DMS79 treated with DMSO at 0.1 percent for 48 hours (cell line): ENCODE measurements around the gene TNFAIP3.
A peak's percentile ranks its signal among the peaks of the same experiment; 100 is the strongest.

Experiments
- DNase-seq: peaks from one replicate; lab custom pipeline; 2025; lab: John Stamatoyannopoulos, UW

Gene TNFAIP3

DNA sequence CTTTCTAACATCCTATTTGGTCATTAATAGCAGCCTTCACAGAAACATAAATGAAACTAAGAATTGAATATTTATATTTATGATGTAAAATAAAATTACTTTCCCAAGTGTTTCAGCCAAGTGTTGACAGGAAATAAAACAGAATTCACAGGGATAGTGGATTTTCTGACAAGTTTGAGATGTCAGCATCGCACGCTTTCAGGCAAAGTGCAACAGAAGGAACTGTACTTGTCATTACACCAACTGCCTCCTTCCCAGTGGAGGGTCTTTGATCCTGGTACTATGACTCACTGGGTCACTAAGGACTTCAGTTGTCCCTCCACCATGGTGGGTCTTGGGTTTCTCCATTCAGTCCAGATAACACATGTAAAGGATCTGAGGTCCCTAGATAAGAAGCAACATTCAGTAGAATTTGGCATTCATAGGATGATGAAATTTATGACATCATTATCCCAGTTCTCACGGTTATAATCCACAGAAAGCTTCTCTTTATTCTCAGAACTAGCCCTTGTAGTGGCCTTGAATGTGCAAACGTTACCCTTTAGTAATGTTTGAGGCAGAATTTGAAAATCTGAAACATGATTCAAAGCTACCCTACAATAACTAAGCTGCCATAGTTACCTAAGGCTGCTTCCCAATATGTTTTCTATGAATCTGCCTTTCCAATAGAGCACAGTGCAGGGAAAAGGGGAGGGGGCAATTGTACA, 3.8 kb upstream of the TNFAIP3 start:
- DNase-seq: no peak

DNA sequence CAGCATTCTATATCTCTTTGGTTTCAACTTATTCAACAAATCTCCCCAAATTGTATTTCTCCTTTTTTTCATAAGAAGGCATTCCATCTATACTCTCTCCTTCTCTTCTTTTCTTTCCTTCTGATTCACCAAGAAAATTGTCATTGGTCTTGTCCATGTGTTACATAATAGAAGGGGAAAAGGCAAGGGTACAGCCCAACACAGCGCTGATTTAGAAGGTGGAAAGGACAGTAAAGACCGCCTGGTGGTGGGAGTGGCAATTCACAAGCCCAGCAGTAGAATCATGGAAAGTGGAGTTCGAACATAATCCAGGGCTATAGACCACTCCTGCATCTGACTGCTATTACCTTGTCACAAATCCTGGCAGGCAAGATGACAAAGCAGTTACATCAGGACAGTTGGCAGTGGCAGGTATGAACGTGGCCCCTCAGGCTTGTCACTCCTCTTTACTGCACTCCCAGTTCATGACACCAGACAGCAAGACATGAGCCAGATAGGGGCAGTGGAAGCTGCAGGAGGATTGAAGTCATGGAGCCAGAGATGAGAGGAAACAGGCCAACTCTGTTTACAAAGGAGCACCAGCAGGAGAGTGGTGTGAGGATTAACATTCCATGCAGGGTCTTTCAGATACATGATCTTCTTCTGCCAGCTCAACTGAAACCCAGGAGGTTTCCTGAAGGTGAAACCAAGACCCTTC, 2.1 kb upstream of the TNFAIP3 start:
- DNase-seq: no peak

DNA sequence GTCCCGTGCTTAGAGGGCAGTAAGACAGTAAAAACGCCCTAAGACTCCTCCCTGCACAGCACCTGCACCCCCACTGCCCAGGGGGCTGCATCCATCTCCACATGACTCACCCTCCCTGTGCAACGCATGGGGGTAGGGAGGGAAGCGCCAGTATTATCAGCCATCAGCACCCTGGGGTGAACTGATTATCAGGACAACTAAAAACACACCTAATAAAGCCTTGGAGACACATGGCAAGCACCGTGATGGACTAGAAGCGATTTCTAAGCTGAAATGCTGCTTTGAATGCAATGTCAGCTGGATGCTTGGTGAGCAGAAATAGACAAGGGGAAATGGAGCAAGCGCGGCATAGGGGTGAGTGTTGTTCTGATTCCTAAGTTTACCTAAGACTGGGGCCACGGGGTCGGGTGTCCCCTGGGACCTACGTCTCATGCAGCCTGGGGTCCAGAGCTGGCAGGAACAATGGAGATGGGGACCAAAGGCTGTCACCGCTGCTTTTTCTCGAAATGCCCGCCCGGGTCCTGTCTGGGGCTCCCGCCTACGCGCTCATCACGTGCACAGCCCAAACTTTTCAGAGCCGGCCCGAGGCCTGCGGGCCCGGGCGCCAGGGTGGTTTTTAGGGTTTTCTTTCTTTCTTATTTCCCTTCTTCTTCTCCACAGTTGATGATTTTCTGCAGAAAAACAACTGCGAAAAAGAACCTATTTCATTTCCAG, 702 bp upstream of the TNFAIP3 start:
- peak; percentile 85 for DNase-seq

DNA sequence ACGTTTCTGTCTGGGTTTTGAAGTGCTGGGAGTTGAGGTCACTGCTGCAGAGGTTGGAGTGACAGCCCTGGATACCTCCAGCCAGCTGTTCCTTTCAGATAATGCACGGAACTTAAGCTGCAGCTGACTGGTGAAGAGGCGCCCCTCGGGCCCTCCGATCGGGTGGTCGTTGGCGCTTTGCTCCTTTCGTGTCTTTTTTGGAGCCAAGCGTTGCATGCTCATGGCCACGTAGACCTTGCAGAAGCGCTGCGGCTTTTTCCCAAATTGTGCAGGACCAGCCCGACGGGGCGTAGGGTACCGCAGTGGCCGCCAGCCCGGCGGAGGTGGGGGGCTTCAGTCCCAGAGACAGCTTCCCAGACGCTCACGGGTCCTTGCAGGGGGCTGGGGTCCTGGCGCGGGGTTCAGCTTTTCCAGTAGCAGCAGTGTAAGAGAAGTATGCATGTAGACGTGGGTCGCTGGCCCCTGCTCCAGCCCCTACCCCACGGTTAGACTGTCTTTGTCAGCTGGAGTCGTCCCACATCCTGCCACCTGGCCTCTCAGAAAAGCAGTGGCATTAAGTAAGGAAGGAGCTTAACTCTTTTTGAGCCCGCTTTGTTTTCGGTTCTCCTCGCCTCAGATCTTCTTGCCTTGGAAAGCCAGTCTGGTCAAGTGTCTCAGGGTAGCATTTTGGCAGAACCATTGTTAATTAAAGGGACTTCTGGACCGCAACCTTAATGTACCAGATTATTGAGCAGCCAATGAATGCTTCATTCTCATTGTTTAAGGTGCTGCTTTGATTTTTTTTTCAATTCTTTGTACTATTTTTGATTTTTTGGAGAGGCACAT, 838 bp downstream of the TNFAIP3 start:
- peak; percentile 29 for DNase-seq

DNA sequence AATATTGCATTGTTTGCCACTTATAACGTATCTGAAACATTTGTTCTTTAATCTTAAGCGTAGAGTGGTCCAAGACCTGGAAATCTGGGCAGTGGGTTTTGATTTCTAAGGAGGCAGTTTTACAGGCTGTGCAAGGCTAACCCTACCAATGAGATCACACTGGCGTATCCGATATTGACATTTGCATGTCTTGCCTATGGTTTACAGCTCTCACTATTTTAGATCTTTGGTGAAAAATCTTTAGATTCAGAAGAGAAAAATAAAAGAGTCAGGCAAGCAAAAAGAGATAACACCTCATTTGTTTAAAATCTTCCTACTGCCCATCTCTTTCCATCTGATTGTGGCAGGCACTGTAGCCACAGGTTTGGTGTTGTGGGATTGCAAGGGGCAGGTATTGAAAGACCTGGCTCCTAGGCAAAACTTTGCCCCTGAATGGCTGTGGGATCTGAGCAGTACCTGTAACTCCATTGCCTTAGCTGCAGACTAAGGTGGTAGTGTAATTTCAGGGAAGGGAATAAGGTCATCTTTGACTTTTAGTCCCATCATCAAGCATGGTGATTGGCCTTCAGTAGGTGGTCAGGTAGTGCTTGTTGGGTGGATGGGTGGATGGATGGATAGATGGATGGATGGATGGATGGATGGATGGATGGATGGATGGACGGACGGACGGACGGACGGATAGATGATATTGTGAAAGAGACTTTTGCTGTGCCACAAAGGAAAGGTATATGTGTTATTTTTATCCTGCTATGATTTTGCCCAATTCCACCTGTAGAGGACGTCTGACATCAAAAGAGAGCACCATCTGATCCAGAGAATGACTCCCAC, 1.9 kb downstream of the TNFAIP3 start:
- DNase-seq: no peak

DNA sequence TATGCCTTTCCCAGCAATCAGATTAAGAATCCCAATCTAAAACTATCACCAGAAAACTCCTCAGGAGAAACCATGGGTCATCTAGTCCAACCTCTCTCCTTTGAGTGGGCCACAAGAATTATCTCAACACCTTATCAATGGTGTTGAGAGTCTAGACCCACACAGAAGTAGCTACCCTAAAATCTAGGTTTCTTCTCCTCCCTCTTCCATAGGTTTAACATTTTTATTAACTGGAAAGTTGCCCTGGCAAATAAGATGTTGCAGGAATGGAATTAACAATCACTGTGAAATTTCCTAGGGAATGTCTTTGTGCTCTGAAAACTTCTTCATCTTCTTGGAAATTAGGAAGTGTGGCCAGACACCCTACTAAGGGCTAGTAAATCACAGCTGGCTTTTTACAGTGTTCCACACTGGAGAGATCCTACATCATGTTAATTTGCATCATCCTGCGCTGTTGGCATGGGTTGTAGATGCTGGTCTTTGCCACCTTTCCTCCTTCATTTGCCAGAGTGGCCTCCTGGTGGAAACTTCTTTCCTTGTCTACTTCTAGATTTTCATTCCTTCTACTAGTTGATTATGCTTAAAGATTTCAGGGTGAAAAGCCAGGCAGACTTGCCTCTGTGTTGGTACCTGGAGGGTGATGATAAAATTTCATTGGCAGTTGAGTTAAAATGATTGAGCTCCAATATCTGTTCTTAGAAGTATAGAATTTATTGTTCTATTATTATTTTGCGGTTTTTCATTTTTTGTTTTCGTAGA, 2.7 kb downstream of the TNFAIP3 start:
- no peak for DNase-seq

DNA sequence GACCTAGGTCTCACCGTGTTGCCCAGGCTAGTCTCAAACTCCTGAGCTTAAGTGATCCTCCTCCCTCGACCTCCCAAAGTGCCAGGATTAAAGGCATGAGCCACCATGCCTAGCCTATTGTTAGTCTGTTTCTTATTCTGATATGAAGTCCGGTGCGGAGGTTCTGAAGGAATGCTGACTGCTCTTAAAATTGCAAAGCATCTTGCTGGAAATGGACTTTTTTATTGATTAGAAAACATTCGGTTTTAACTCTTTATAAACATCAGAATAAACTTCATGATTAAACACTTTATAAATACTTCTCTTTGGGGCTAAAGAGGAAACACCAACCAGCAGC, 3.2 kb downstream of the TNFAIP3 start:
- no peak for DNase-seq

DNA sequence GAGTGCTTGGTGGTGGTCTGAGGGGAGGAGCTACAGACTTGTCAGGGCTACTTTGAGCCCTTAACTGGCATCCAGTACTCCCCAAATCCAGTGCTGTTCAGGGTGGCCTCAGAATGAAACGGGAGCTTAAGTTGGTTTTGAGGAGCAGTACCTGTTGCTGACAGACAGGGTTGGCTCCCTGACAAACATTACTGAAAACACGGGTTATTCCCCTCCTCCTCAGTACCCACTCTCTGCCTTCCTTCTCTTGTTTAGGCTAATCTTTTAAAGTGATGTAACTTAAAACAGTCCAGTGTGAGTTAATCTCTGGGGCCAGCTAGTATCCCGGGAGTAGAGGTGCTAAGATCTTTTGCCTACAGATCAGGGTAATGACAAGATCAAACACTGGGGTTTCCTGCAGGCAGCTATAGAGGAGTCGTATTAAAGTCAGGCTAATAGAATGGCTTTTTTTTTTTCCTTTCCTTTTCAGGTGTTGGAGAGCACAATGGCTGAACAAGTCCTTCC, 3.7 kb downstream of the TNFAIP3 start:
- no peak for DNase-seq

DNA sequence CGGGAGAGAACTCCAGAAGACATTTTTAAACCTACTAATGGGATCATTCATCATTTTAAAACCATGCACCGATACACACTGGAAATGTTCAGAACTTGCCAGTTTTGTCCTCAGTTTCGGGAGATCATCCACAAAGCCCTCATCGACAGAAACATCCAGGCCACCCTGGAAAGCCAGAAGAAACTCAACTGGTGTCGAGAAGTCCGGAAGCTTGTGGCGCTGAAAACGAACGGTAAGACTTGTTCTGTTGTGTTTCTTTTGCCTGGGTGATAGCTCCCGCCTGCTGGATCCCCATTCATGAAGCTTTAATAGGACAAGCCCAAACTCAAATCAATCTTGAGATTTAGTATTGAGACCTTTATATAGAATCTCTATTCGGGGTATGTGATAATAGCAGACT, 4.2 kb downstream of the TNFAIP3 start:
- DNase-seq: no peak

DNA sequence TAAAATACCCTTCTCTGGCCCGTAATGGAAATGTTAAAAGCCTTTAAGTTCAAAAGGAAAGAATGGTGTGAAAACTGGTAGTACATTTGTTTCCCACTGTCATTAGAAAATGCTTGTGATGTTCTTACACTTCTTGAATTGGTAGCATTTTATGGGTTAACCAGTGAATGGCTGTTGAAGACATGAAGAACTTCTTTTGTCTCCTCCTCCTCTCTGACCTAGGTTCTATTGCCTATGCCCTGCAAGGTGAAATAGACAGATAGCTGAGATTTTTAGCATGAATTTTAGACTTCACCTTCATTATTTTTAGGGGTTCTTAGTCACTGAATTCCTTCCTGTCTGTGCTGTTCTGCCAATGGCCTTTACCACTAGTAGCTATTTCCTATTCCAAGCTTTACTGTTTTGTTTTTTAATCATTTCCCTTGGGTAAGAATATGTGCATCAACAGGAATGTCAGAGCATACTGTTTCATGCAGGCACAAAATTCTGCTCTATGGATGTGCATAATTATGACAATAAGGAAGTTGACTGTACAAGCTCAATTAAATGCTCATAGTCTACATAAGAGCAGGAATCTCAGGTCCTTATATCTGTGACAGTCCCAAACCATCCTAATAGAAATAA, 4.9 kb downstream of the TNFAIP3 start:
- DNase-seq: no peak

DNA sequence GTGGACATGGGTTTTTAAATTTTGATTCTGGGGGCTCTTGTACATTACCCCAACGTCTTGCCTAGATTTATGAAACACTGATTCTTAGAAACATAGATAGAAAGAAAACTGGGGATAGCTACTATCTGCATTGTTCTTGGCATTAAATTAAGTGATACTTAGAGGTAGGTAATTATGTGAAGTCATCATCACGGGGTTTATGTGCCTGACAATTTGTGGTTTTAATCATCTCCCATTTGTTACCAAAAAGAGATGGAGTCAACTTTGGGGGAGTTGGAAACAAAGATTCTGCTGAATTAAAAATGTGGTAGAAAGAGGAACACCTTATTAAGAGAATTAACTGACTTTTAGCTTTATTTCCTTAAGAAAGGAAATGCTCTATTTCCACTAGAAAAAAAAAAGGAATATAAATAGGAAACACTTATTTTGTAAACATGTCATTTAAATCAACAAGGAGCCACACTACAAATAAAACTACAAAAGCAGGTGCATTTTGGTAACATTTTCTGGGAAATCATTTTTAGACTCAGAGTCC, 5.6 kb downstream of the TNFAIP3 start:
- no peak for DNase-seq

DNA sequence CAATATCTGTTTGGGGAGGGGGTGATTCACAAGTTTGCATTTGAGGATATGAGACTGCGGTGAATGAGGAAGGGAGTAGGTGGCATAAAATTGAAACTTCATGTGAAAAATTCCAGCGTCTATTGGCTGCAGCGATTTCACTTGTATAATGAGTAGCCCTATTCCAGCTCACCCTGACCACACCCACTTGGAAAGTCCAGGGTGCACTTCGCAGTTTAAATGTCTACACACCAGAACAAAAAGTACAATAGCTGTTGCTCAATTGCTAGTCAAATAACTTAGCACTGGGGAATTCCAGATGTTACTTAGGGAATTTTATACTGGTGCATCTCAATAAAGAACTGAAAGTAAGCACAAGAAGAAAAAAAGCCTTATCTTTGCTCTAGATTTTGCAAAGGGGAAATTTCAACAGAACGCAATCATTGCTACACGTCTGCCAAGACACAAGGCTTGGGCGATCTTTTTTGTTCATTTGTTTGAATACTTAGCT, 6.3 kb downstream of the TNFAIP3 start:
- no peak for DNase-seq

DNA sequence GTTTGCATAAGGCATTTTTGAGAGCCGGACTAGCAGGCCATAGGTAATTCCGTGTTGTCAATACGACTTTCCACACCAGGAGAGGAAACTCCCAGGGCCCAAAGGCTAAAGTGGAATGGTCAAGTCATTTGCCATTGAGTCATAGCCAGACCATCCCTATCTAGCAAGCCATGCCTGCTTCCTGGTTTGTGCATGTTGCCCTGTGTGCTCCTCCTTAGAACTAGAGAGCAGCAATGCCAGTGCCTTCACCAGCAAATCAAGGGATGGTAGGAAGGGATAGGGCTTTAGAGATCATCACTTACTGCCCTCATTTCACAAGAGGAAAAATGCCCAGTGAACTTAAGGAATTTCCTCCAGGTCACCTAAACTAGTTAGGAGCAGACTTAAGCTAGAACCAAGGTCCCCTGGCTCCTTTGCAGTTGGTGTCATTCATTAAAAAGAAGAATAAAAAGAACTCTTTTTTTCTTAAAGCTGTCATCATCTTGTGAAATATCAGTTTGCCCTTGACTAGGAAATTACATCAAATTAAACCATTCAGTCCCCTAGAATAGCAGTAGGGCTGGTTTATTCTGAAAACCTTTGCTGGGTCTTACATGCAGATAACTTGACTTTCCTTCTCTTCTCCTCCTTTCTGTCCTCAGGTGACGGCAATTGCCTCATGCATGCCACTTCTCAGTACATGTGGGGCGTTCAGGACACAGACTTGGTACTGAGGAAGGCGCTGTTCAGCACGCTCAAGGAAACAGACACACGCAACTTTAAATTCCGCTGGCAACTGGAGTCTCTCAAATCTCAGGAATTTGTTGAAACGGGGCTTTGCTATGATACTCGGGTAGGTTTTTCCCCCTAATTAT, 7.4 kb downstream of the TNFAIP3 start:
- DNase-seq: no peak

DNA sequence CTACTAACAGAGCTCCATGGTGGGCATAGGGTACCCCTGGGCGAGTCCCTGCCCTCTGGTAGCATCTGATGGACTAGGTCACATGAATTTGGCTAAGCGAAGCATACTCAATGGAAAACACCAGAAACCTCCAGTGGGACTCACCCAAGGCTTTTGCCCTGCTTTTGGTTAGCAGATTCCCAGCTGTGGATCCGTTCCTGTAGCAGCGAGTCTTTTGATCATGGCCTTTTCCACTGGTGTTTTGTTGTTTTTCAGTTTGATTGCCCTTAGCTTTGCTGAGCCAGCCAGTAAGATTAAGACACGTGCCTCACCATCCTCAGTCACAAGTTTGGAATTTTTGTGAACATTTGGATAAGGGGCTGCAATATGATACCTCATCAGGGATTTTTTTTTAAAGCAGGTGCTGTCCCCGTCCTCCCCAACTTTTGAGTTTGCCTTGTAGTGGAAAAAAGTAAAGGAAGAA, 8.0 kb downstream of the TNFAIP3 start:
- DNase-seq: no peak

DNA sequence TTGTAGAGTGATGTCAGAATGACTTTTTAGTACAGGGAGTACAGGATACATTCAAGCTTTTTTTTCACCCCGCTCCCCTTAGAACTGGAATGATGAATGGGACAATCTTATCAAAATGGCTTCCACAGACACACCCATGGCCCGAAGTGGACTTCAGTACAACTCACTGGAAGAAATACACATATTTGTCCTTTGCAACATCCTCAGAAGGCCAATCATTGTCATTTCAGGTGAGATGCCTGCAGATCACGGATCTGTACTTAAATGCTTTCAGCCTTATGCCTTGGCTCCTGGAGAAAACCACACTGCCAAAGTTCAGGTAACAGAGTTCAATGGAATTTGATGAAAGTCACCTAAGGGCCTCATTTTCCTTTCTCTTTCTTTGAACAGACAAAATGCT, 8.5 kb downstream of the TNFAIP3 start:
- DNase-seq: no peak

DNA sequence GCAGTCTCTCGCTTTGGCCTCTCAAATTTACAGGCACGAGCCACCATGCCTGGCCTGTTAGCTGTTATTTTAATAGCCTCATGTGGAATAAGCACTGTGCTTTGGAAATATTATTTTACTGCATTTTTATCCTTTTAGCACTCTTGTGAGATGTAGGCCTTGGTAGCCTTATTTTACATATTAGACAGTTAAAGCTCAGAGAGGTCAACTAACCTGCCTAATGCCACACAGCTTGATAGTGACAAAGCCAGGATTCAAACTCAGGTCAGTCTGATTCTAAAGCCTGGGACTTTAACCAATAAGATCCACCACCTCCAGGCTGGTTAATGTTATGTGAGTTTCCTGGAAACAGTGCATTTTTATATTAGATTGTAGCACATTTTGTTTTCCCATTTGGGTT, 9.5 kb downstream of the TNFAIP3 start:
- no peak for DNase-seq

DNA sequence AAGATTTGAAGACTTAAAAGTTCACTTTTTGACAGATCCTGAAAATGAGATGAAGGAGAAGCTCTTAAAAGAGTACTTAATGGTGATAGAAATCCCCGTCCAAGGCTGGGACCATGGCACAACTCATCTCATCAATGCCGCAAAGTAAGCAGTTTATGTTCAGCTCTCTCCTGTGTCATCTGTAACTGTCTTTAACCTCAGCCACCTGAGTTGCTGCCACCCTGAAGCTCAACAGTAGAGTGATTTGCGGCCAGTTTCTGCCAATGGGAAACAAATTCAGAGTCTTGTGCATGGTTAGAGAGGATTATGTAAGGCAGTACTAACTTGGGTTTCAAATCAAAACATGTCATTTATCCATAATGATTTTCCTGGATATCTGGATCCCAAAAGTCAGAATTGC, 10.1 kb downstream of the TNFAIP3 start:
- DNase-seq: no peak

DNA sequence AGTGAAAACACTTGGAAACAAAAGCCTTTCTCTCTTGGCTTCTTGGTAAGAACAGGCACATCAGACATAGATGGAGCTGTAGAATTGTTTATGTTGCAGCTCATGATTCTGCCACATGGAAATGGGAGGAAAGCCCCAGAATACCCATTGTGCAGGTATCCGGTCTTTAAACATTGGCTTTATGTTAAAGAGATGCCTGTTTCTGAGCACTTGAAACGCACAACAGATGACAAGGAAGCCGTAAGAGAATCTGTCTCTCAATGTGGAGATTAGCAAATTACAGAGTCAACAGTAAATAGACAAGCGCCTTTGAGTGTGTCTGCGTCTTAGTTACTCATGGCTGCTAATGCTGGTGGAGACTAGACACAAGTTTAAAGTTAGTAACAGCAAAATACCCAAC, 10.5 kb downstream of the TNFAIP3 start:
- DNase-seq: no peak

DNA sequence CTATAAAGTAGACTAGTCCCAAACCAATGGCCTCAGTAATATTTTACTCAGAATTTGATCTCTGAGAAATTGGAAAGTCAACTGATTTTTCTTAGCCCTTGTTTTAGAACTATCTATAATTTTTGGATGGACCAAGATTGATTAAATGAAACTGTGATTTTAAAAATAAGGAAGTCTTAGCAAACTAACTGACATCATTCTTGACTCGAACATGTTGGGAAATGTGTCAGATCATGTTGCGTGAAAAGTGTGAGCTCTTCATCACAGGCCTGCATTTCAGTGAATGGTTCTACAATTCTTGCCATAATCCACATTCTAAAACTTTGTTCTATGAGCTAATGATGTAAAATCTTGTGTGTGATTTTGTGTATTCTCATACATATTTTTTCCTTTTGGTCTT, 11.0 kb downstream of the TNFAIP3 start:
- no peak for DNase-seq
